ENCODE results near the gene SLC43A1.

DNA sequence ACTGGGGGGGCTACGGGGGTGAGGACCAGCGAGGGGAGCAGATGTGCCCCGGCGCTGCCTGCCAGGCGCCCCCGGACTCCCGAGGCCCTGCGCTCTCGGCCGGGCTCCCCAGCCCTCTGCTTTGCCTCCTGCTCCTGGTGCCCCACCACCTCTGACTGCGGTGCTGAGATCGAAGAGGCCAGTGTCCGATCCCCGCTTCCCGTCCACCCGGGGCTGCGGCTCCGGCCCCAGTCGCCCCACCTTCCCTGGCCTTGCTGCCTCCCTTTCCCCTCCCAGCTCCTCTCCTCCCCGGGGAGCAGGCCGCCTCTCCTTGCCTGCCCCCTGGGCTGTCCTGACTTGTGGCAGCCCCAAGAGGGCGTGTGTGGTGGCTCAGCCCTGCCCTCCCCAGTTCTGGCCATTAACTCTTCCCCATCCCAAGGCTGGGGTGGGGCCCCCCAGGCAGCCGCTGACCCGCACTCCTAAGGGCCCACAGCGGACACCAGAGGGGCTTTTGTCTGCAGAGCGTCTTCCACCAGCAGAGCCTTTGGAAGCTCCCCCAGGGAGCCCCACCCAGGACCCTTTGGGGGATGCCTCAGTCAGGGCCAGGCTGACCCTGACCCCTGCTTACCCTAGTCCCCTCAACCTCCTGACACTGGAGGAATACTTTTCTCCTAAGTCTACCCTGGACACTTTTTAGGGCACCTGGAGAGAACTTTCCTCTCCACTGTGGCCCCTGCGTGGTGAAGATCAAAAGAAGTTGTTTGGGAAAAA is 38.6 kb downstream of the SLC43A1 start:
- TF ChIP-seq POLR2A (IDR thresholded peaks at IDR 0.05) (no peak), POLR2AphosphoS5 (IDR thresholded peaks at IDR 0.05) (no peak)

All from prostate gland (tissue), 1 donor.